Measurements from ENCODE around the gene PCBP3. TPM values are rescaled to one million over a fixed set of nuclear protein-coding genes. Genes with fewer than 3 reads are reported as not detected.

Gene PCBP3
- total RNA-seq, 1 donor from 2014 or later, result 3.8 TPM

GRCh38 chr21:45788637-45789506 is 145.3 kb downstream of the PCBP3 start:
- intact Hi-C loops (cut with DNase I), result no loop called here
- no peaks in the 10 kb centered on the region for H3K4me1 ChIP-seq
- H3K4me3 ChIP-seq, result no peak overlapping the region
- ATAC-seq (no peak), DNase-seq (no peak)
- H3K9me3 ChIP-seq, result no peaks in the 10 kb centered on the region
- no peaks in the 10 kb centered on the region for H3K27me3 ChIP-seq
- H3K36me3 ChIP-seq, result no peaks in the 10 kb centered on the region
- no peak for TF ChIP-seq CTCF (IDR thresholded peaks at IDR 0.05)
- no peak overlapping the region for H3K27ac ChIP-seq

- Histone ChIP-seq H3K27me3 (no peaks in the 10 kb centered on the region), H3K27ac (no peak overlapping the region), H3K4me1 (no peaks in the 10 kb centered on the region), H3K4me3 (no peak overlapping the region), H3K36me3 (no peaks in the 10 kb centered on the region), H3K9me3 (no peaks in the 10 kb centered on the region)
- intact Hi-C loops (cut with DNase I), result no loop called here
- DNase-seq (no peak), ATAC-seq (no peak)
- TF ChIP-seq CTCF (IDR thresholded peaks at IDR 0.05), result no peak
Measured at GRCh38 chr21:45790427-45790826, 146.9 kb downstream of the PCBP3 start.

- H3K9me3 ChIP-seq, result no peaks in the 10 kb centered on the region
- ATAC-seq, result no peak
- H3K27ac ChIP-seq, result no peak overlapping the region
- no peaks in the 10 kb centered on the region for H3K4me1 ChIP-seq
- no peak overlapping the region for H3K4me3 ChIP-seq
- no peaks in the 10 kb centered on the region for H3K36me3 ChIP-seq
- TF ChIP-seq CTCF (IDR thresholded peaks at IDR 0.05), result no peak
- no peak for DNase-seq
- intact Hi-C loops (cut with DNase I), result no loop called here
- no peaks in the 10 kb centered on the region for H3K27me3 ChIP-seq
Measured at GRCh38 chr21:45791562-45792418, 148.3 kb downstream of the PCBP3 start.

GRCh38 chr21:45792682-45793383 is 149.3 kb downstream of the PCBP3 start:
- TF ChIP-seq CTCF (IDR thresholded peaks at IDR 0.05), result no peak
- intact Hi-C loops (cut with DNase I), result no loop called here
- Histone ChIP-seq H3K4me3 (no peak overlapping the region), H3K9me3 (no peaks in the 10 kb centered on the region), H3K27ac (no peak overlapping the region), H3K4me1 (no peaks in the 10 kb centered on the region), H3K36me3 (no peaks in the 10 kb centered on the region), H3K27me3 (no peaks in the 10 kb centered on the region)
- DNase-seq, result no peak
- ATAC-seq, result no peak

- intact Hi-C loops (cut with DNase I), result no loop called here
- H3K4me1 ChIP-seq, result no peaks in the 10 kb centered on the region
- no peaks in the 10 kb centered on the region for H3K27me3 ChIP-seq
- no peak for TF ChIP-seq CTCF (IDR thresholded peaks at IDR 0.05)
- no peak overlapping the region for H3K4me3 ChIP-seq
- no peak for ATAC-seq
- H3K9me3 ChIP-seq, result no peaks in the 10 kb centered on the region
- no peak overlapping the region for H3K27ac ChIP-seq
- DNase-seq, result no peak
- H3K36me3 ChIP-seq, result no peaks in the 10 kb centered on the region
Measured at GRCh38 chr21:45794027-45794426, 150.5 kb downstream of the PCBP3 start.
